NT2/D1 (cell line): ENCODE results near the gene RTL5.

Experiments
- YY1 ChIP-seq: IDR thresholded peaks from 2 replicates; pipeline ENCODE4 v1.6.1; 2011; ENCODE audit not compliant: insufficient read length, insufficient read depth
- ZNF274 ChIP-seq: IDR thresholded peaks from 2 replicates; pipeline ENCODE4 v1.6.1; 2011; ENCODE audit warnings: mild to moderate bottlenecking, low read depth, low read length

GRCh38 chrX:72169008-72169728, 37.5 kb upstream of the RTL5 start:
- no peak for TF ChIP-seq ZNF274
- TF ChIP-seq YY1 = no peak
